ENCODE measurements around the gene ZNF485.
A peak's percentile ranks its signal among the peaks of the same experiment; 100 is the strongest.
"Not testable (repeated sequence)": the region's sequence is repeated elsewhere in the genome, so short reads cannot be mapped to it uniquely, and the experiment has no call there.

The ZNF485 gene

GRCh38 chr10:43606323-43607198 is at the start of gene ZNF485:
ZNF485 (plus strand) TSS chr10:43606438; CDS start chr10:43607051, 613 bp downstream.
- peak; percentile 80 for DNase-seq (ENCODE audit: low spot score)

DNA sequence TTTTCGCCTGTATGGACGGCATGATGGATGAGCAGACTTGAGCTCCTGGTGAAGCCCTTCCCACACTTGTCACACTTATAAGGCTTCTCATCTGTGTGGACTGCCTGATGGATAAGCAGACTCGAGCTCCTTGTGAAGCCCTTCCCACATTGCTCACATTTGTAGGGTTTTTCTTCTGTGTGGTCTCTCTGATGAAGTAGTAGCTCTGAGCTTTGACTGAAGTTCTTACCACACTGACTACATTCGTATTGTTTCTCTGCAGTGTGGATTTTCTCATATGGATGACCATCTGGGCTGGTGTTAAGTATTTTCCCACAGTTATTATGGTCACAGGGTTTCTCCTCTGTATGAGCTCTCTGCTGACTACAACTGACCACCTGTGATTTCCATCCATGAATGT is 49.0 kb upstream of the ZNF485 start:
- DNase-seq (ENCODE audit: low spot score) = no peak

DNA sequence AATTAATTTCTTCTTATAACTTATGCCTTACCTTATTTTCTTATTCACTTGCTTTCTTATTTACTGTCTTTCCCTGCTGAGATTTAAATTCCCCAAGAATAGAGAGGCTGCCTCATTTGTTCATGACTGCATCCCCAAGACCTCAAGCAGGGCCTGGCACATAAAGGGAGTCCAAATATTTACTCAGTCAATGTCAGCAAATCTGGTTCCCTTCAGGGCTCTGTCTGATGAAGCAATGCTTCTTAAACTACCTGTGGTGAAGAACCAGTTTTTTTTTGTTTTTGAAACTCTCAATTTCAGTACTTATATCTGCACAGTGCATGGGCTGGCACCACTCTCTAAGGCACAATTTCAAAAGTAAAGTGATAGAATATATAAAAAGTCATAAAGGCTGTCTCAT is 36.6 kb upstream of the ZNF485 start:
- DNase-seq (ENCODE audit: low spot score) = no peak

- DNase-seq (ENCODE audit: low spot score) = no peak
These were observed 35.3 kb upstream of the ZNF485 start for GRCh38 chr10:43570971-43571370.

- DNase-seq (ENCODE audit: low spot score) = no peak
These were observed 32.8 kb upstream of the ZNF485 start for GRCh38 chr10:43573250-43574000.

DNA sequence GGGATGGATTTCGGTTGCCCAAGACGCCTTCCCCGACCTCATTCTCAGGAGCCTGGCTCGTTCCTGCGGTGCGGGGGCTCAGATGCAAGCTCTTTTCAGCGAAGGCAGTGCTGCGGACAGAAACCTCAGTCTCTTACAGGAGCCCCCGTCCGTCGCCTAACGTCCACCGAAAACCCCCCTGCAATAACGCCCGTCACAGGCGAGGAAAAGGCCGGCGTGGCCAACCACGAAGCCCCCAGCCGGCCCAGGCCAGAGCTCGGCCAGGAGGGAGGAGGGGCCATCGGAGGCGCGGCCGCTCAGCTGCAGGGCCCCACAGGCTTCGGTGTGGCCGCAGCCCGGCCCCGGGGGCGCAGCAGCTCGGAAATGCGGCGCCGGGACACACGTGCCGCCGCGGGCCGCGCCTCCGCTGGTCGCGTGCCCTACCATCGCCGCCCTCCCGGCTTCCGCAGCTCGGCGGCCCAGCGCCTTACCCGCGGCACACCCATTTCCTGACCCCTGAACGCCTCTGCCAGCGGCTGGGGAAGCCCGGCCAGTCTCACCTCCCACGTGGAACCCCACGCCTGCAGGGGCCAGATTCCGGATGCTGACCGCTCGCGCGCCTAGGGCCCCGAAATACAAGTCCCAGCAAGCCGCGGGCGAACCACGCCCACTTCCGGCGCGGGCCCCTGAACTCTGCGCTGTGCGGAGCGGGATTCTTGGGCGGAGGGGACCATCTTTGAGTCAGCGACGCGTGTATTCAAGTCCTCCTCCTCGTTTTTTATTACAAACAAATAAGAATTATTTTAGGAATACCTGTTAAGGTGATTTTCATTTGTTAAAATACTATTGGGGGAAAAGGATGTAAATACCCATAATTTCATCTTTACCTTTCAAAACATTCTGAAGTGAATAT is 32.0 kb upstream of the ZNF485 start, which contains the start of gene ZNF239:
ZNF239 (minus strand) TSS at position 616 of the 892 bp plus-strand sequence. CDS start 16,537 bp downstream, outside the sequence.
- peak; percentile 91 for DNase-seq (ENCODE audit: low spot score)

DNA sequence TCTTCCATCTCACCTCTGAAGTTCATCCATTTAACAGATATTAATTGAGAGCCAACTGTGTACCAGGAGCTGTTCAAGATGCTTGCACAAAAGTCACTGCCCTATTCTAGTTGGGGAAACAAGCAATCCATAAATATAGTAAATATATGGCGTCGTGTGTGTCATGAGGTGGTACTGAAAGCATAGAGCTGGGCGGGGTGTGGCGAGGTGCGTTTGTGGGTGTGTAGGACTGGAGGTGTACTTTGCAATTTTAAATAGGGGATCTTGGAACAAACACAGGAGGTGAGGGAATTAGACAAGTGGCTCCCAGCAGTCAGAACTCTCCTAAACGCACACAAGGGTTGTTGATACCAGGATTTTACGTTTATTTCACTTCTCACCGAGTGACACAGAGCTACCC is 31.3 kb upstream of the ZNF485 start:
- no peak for DNase-seq (ENCODE audit: low spot score)

- DNase-seq (ENCODE audit: low spot score) = no peak
These were observed 30.2 kb upstream of the ZNF485 start for GRCh38 chr10:43576062-43576461.

GRCh38 chr10:43576580-43576979 is 29.7 kb upstream of the ZNF485 start:
- no peak for DNase-seq (ENCODE audit: low spot score)

GRCh38 chr10:43584051-43584450 is 22.2 kb upstream of the ZNF485 start:
- DNase-seq (ENCODE audit: low spot score) = no peak

DNA sequence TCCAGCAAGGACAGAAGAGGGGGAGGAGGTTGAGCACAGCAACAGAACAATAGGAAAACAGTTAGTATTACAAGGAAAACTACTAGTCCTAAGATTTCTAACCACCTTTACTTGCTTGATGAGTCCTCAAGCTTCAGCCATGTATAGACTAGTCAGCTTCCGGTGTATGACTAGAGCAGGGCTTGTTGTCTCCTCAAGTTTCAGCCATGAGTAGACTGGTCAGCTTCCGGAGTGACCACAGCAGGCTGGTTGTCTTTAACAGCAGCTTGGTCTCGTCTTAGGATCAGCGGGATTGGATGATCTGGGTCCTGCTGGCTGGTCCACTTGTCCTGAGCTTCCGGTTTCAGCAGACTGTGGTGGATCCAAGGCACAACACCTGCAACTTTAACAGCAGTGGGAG is 21.2 kb upstream of the ZNF485 start:
- no peak for DNase-seq (ENCODE audit: low spot score)

GRCh38 chr10:43585981-43586729 is 20.1 kb upstream of the ZNF485 start:
- no peak for DNase-seq (ENCODE audit: low spot score)

DNA sequence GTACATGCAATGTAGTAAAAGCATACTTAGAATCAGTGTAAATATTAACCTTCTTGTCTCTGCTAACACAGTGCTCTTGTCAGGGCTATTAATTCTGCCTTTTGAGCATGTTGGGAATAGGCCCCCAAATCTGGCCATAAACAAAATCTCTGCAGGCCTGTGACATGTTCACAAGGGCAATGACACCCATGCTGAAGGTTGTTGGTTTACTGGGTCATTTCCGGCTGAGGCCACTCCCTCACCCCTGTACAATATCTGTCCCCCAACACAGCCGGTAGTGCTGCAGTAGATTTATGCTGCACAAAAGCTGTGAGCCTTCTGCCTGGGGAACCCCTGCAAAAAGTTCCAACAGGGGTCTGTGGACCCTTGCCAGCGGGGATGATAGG is 19.5 kb upstream of the ZNF485 start:
- DNase-seq (ENCODE audit: low spot score) = not testable (repeated sequence)

DNA sequence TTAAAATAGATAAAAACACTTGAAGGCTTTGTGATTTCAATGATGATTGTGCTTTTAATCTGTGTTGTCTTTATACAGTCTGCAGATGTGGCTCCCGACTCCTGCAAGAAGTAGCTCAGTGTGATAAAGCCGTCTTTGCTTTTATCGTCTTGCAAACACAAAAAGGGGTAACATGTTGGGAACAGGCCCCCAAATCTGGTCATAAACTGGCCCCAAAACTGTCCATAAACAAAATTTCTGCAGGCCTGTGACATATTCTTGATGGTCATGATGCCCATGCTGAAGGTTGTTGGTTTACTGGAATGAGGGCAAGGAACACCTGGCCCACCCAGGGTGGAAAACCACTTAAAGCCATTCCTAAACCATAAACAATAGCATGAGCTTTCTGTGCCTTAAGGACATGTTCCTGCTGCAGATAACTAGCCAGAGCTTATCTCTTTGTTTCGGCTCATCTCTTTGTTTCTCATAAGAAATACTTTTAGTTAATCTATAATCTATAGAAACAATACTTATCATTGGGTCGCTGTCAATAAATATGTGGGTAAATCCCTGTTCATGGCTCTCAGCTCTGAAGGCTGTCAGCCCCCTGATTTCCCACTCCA is 14.8 kb upstream of the ZNF485 start:
- no peak for DNase-seq (ENCODE audit: low spot score)

GRCh38 chr10:43594944-43595589 is 11.2 kb upstream of the ZNF485 start:
- DNase-seq (ENCODE audit: low spot score) = no peak

- DNase-seq (ENCODE audit: low spot score) = no peak
These were observed 10.4 kb upstream of the ZNF485 start for GRCh38 chr10:43595739-43596298.

- no peak for DNase-seq (ENCODE audit: low spot score)
These were observed 9.7 kb upstream of the ZNF485 start for GRCh38 chr10:43596546-43596945.

DNA sequence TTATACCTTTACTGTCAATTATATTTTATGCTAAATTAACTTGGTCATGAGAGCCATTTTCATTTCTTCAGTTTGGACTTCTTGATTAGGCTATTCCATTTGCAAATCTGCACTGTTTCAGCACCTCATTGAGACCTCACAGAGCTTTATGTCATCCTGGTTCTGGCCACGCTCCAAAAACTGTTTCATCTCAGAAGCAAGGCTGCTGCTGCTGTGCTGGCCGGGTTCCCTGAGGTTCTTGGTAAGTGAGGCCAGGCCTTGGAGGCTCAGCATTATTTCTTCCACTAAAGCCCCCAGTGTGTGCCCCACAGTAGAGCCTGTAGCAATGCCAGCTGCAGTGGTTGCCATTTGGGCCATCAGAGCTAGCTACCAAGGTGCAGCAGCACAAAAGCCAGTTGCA is 7.8 kb upstream of the ZNF485 start:
- DNase-seq (ENCODE audit: low spot score) = no peak

DNA sequence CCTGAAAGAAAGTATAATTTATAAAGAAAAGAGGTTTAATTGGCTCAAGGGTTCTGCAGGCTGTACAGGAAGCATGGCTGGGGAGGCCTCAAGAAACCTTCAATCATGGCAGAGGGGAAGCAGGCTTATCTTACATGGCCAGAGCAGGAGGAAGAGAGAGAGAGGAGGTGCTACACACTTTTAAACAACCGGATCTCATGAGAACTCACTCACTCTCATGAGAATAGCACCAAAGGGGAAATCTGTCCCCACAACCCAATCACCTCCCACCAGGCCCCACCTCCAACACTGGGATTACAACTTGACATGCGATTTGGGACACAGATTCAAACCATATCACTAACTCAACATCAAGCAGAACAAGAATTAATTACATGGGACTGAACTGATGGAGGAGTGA is 6.9 kb upstream of the ZNF485 start:
- no peak for DNase-seq (ENCODE audit: low spot score)

GRCh38 chr10:43601576-43601975 is 4.7 kb upstream of the ZNF485 start:
- DNase-seq (ENCODE audit: low spot score) = not testable (repeated sequence)
